Lower leg skin (tissue), 4 donors: ENCODE measurements around the gene C1QTNF12. TPM values are rescaled to one million over a fixed set of nuclear protein-coding genes. Genes with fewer than 3 reads are reported as not detected.

Experiments used
- DNase-seq, 2 donors: peaks; one replicate each; pipeline ENCODE4 v3.0.0-alpha.2; 2019; ENCODE audit warnings: low spot score in 2 of 2
- H3K4me3 ChIP-seq: fragments of 200-600 bp; sonication (generic); 2 replicates; pipeline ENCODE4 v1.5.1; 2017; ENCODE audit warnings: mild to moderate bottlenecking, low read depth; ENCODE audit not compliant: poor library complexity, severe bottlenecking
- CTCF ChIP-seq, 3 donors: fragments of 450-650 bp; IDR thresholded peaks; one replicate each; pipeline ENCODE4 v1.5.1; 2016; ENCODE audit warnings: antibody characterized with exemption in 3 of 3, mild to moderate bottlenecking in 3 of 3, moderate library complexity in 2 of 3
- POLR2A ChIP-seq, 2 donors: fragments of 450-650 bp; IDR thresholded peaks; one replicate each; pipeline ENCODE4 v1.6.1; 2016 to 2017; ENCODE audit warnings: antibody characterized with exemption in 2 of 2, mild to moderate bottlenecking in 1 of 2, moderate library complexity in 1 of 2
- WGBS, 2 donors: methylation state at CpG; one replicate each; pipeline ENCODE4 v1.1.5; 2018; 5-methylcytosine and 5-hydroxymethylcytosine counted together
- intact Hi-C: fragments of 100-400 bp; cut with DNase I; formaldehyde crosslinking; loops from one replicate; pipeline ENCODE4 v1.15.0; 2023; ENCODE audit warnings: low total_unique reads
- total RNA-seq, 4 donors: library from RNA; depleted of rRNA; stranded (reverse); fragments of >200 nt; gene quantifications; one replicate each; pipeline ENCODE4 v1.1.0, GENCODE V29; 2016

C1QTNF12 gene
- total RNA-seq, 4 donors from 2014 or later: 0.46 to 9.8 (median 5.9) TPM; not detected in 1

GRCh38 chr1:1200876-1201810 lies 45.4 kb downstream of the C1QTNF12 start:
- peak overlapping the region; percentile 17 for H3K4me3 ChIP-seq
- no peak for DNase-seq
- TF ChIP-seq CTCF (IDR thresholded peaks at IDR 0.05) (no peak), POLR2A (IDR thresholded peaks at IDR 0.05) (no peak)
- 2% methylated on average over 55 of the region's 109 CpGs; no CpG with 5 or more reads in 1 of the 2 donors for WGBS, 2 donors
- intact Hi-C loops: no loop called here

- 79 to 85% methylated on average over 21 to 28 of the region's 31 CpGs for WGBS, 2 donors
- no peak overlapping the region for H3K4me3 ChIP-seq
- no peak for DNase-seq
- TF ChIP-seq POLR2A (IDR thresholded peaks at IDR 0.05) (no peak), CTCF (IDR thresholded peaks at IDR 0.05) (no peak)
- intact Hi-C loops: no loop called here
Measured at GRCh38 chr1:1199961-1200875, 46.3 kb downstream of the C1QTNF12 start.

- no peak for DNase-seq
- H3K4me3 ChIP-seq: no peak overlapping the region
- intact Hi-C loops: no loop called here
- 83 to 85% methylated on average over 16 to 17 of the region's 22 CpGs for WGBS, 2 donors
- TF ChIP-seq CTCF (IDR thresholded peaks at IDR 0.05) (no peak), POLR2A (IDR thresholded peaks at IDR 0.05) (no peak)
Measured at GRCh38 chr1:1199141-1199960, 47.2 kb downstream of the C1QTNF12 start.

- intact Hi-C loops: no loop called here
- 73 to 83% methylated on average over 12 to 22 of the region's 23 CpGs for WGBS, 2 donors
- no peak overlapping the region for H3K4me3 ChIP-seq
- no peak for DNase-seq
- TF ChIP-seq POLR2A (IDR thresholded peaks at IDR 0.05): no peak
- TF ChIP-seq CTCF (IDR thresholded peaks at IDR 0.05): no peak
Measured at GRCh38 chr1:1198423-1199140, 47.9 kb downstream of the C1QTNF12 start.
